Measurements from ENCODE around the gene TUBB4B.

The TUBB4B gene

DNA sequence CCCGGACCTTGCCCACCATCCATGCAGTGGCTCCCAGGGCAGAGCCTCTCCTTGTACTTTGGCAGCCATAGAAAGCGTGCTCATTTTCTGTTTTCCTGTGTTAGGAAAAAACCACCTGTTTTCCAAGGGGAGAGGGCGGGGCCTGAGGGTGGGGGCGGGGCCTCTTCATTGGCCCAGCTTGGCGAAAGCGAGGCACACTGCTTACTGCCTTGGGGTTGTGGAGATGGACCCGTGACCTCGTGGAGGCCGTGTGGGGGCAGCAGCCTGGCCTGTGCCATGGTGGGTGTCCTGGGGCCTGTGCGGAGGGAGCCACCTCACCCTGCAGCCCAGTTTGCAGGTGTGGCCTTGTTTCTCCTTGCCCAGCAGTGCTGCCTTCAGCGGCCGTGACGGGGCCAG, 32.0 kb downstream of the TUBB4B start:
- DNase-seq, result no peak

DNA sequence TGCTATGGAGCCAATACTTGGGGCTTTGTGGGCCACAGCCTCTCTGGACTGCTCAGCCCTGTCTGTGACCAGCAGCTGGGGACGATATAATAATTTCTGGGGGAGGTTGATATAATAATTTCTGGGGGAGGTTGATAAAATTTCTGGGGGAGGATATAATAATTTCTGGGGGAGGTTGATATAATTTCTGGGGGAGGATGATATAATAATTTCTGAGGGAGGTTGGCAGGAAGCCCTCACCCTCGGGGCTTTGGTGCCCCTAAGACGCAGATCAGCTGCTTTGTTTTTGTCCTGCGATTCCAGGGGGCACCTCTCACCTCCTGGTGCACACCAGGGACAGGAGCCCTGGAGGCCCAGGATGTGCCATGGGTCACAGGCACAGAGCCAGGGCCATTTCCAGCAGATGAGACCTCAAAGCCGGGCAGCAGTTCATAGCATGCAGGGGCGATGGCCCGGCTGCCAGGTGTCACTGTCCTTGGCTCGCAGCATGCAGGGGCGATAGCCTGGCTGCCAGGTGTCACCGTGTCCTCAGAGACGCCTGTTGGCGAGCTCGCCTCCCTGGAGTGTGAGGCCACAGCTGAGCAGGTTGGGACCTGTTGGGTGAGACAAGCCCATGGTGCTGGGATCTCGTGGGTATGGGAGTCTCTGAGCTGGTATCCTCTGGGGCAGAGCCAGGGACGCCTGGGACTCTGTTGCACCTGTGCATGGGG, 32.7 kb downstream of the TUBB4B start:
- DNase-seq, result no peak

DNA sequence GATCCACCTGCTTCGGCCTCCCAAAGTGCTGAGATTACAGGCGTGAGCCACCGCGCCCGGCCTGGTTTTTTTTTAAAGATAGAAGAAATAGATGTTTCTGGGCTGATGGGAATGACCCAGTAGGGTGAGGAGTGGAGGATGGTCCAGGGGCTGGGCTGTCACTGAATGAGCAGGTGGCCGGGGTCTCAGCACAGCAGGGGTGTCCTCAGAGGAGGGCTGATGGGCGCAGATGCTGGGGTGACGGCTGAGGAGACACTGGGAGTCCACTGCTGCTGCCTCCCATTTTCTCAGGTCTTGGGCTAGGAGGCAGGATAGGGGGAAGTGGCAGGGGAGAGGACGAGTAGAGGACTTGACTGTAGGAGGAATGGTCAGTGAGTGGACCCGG, 34.1 kb downstream of the TUBB4B start:
- DNase-seq, result no peak

DNA sequence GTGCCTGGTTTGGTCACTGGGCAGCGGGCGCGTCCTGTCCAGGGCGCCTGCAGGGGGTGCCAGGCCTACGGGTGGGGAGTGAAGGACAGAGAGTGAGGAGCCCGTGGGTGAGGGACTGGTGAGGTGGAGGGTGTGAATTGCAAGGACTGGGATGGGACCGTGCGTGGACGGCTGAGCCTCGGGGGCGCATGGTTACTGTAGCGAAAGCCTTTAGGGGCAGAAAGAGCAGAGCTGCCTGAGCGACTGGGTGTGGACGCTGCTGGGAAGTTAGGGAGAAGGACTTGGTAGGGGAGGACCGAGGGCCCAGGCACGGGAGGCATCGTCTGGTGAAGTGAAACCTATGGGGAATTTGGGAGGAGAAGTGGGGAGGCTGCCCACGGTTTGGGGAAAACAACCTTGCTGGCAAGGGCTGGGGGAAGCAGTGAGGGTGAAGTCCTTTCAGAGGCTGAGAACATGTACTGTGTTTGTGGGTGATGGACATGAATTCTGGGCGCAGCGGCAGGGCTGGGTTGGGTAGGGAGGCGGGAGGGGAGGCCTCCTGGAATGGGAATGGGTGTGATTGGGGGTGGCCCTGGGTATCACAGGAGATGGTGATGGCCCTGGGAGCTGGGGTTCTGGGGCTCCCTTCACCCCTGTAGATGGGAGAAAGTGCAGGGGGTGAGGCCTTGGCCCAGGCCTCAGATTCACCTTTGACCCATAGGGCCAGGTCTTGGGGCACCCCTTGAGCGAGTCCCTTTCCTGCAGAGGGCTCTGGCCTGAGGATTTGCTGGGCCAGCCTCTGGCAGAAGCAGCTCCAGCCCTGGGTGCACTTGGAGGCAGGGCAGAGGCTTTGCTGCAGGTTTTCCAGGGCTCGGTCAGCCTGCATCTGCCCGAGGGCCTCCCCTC, 34.7 kb downstream of the TUBB4B start:
- no peak for DNase-seq

DNA sequence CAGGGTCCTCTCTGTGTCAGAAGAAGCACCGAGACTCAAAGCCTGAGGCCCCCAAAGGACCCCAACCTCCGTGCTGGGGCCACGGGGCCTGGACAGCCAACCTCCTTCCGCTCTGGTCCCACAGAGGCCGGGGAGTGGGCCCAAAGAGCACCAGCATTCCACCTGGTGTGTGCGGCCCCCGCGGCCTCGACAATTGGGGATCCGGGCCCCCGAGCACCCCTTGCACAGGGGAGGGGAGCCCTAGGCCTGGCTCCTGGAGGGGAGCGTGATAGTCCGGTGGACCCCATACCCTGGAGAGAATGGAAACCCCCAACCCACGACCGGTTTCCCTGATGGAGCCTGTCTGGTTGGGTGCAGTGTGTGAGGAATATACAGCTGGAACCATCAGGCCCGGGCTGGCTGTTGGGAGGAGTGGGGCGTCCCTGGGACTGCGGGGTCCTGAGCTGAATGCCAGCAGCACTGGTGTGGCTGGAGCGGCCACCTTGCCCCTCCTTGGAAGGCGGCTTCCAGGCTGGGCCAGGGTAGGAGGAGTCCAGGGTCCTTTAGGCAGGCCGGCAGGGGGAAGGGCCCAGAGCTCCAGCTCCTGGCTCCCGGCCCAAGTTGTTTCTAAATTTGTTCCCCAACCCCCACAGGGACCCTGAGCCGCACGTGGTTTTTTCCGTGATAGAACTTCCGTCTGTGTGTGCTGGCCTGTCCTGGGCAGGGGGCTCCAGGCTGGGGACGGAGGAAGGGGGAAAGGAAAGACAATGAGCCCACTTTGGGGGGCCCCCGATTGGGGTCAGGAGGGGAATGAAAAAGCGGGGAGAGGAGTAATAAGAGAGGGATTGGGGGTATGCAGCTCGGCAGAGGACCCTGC, 35.6 kb downstream of the TUBB4B start:
- DNase-seq, result no peak

DNA sequence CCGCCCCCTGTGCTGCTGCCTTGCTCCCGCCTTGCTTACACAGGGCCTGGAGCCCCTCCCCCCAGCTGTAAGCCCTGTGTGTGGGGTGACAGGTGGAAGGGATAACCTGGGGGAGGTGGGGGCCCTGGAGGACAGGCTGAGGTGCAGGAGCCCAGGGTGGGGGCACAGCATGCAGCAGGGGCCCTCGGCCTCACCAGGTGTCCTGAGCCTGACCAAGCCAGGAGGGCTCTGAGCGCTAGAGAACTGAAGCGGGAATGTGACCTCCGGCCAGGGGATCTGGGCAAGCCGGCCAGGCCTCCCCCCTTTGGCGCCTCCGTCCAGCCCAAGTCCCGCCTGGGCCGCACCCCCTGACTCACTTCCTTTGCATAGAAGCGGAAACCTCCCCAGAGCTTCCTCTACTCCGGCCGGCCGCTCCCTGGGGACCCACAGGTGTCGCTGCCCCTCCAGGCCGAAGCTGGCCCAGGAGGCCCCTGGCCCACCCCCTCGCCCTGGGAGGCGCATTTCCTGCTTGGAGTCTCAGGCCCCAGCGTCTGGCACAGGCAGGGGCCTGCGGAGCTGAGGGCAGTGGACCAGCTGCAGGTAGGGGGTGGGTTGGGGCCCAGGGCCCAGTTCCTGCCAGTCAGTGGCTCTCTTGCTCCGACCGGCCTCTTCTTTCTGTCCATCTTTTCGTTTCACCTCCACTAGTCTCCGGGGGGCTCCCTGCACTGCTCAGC, 36.4 kb downstream of the TUBB4B start, which contains the start of gene TOR4A:
TOR4A (plus strand) TSS at position 398 of the 713 bp plus-strand sequence. CDS start 964 bp downstream, outside the sequence.
- DNase-seq, result no peak

DNA sequence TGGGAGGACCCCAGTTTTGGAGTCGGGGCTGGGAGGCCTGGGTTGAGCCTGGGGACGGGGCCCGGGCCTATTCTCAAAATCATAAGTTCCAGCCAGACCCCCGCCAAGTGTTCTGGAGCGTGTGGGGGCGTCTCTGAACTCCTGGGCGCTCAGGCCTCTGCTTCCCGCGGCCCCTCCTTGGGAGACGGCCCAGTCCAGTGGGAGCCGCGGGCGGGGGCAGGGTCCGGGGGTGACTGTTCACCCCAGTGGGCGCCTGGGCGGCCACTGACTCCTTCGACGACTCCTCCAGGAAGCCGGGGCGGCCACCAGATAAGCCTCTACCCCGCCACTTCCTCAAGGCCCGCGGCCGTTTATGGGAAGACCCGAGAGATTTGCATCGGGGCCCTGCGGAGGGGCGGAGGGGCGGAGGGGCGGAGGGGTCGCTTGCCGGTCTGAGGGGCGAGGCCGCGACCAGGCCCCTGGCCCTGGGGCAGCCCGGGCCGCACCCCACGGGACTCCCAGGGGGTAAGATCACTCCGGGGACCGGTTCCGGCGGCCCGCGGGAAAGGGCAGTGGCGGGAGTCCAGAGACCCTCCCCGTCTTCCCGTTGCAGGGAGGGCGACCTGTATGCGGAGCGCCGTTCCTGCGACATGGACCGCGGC, 37.1 kb downstream of the TUBB4B start:
- no peak for DNase-seq

DNA sequence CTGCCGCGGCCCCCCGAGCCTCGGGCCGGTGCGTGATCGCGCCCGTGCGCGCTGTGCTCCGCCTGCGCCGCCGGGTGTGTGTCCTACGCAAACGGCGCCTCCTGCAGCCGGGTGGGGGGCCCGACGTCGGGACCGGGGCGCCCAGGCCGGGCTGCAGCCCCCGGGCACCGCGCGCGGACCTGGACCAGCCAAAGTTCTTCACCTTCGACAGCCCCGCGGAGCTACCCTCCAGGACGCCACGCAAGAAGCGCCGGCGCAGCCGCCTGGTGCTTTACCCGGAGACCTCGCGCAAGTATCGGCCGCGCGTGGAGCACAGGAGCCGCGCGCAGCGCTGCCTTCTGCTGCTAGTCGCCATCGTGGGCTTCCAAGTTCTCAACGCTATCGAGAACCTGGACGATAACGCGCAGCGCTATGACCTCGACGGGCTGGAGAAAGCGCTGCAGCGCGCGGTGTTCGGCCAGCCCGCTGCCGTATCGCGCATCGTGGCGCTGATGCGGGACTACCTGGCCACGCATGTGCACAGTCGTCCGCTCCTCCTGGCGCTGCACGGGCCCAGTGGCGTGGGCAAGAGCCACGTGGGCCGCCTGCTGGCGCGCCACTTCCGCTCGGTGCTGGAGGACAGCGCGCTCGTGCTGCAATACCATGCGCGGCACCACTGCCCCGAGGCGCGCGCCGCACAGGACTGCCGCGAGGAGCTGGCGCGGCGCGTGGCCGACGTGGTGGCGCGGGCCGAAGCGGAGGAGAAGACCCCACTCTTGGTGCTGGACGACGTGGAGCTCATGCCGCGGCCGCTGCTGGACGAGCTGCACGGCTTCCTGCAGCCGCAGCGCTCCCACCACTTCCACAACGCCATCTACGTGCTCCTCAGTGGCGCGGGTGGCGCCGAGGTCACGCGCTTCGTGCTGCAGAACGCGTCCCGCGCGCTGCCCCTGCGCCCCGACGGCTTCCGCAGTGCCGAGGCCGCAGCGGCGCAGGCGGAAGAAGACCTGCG, 37.9 kb downstream of the TUBB4B start:
- DNase-seq, result no peak

DNA sequence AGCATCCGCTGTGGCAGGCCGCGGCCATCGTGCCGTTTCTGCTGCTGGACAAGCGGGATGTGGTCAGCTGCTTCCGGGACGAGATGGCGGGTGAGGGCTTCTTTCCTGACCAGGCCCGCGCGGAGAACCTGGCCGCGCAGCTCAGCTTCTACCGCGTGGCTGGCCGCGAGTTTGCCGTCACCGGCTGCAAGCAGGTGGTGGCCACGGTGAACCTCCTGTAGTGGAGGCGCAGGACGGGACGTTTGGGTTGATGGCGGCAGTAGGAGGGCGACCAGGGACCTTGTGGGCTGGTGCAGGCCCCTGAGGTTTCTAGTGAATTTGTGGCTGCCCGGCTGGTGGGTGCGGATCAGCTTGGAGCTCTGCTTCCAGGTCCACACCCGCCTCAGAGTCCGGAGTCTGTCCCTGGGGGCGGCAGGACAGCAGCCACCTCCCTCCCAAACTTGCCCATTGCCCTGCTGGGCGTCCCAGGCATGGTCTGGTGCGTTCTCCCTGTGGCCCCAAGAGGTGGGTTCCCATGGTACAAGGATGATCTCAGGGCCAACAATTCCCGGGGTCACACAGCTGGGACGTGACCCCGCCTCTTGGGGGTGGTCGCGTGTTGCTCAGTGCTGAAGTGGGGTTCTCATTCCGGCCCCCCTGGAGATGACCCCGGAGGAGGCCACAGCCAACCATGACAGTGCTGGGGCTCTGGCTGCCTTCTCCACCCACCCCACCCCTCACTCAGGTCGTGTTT, 38.8 kb downstream of the TUBB4B start:
- no peak for DNase-seq

DNA sequence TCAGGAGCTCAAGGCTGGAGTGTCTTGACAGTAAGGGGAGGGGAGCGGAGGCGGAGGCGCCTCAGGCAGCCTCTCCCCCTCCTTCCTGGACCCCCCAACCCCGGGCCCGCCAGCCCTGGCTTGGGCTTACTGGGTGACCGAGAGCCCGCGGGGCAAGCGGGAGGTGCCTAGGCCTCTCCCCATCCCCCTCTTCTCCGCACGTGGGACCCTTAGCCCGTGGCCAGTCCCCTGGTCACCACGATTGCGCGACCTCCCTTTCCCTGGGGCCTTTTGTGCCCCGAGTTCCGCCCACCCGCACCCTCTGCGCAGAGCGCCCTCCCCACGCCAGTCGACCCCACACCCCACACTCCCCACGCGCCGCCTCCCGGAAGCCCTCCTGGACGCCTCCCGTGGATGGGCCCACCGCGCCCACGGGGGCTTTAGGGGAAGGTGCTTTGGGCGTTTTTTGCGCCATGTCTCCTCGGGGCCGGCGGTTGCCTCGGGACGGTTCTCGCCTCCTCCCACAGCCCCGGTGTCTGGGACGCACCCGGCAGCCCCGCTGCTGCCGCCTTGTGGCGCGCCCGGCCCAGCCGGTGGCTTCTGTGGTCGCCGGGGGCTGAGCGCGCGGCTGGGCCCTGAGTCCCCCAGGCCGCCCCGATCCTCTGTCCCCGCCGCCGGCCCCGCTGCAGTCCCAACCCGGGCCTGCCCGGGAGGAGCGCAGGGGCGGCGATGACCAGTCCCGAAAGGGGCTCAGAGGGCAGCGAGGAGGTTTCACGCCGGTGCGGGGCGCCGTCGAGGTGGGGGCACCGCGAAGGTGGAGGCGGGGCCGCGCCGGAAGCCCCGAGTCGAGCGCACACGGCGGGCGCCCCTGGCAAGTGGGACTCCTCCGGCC, 39.6 kb downstream of the TUBB4B start:
- DNase-seq, result no peak

DNA sequence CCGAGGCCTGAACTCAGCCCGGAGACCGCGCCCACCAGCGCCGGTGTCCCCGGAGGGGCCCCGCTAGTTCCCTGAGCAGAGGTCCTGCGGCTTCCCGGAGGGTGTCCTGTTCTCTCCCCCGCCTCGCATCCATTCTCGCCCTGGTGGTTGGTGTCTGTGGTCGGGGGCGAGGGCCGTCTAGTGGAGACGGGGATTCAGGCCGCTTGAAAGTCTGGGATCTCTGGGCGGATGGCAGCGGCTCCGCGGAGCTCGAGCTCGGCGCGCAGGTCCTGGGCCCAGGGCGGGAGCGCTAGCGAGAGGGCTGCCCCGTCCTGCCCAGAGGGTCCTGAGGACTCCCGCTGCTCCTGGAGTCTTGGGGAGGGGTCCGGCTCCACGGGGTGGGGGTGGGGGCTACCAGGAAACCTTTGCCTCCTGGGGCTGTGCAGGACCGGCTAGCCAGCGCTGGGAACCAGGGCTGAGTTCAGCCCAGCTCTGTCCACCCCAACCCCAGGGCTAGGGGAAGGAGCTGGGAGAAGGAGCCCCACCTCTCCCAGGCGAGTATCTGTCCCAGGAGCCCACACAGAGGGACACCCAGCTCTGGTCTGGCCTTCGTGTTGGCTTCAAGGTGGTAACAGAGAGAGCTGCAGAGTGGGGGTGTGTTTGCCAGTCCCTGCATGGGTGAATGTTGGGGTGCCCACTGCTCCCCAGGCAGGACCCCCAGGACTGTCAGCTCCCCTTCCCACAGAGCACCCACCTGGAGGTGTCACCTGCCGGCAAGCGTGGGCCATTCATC, 40.4 kb downstream of the TUBB4B start:
- DNase-seq, result no peak

DNA sequence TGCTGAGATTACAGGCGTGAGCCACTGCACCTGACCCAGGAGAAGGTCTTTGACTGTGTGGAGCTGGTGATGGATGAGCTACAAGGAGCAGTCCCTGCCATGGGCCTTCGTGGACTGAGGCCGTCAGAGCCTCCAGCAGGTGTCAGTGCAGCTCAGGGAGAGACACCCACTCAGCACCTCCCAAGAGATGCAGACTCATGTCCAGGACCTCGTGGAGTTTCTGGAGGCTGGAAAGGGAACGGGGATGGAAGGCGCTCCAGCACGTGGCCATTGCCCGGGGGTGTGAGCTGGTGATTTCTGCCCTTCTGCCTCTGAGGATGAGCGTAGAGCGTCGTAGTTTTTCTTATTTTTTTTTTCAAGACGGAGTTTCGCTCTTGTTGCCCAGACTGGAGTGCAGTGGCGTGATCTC, 45.9 kb downstream of the TUBB4B start:
- DNase-seq, result no peak

DNA sequence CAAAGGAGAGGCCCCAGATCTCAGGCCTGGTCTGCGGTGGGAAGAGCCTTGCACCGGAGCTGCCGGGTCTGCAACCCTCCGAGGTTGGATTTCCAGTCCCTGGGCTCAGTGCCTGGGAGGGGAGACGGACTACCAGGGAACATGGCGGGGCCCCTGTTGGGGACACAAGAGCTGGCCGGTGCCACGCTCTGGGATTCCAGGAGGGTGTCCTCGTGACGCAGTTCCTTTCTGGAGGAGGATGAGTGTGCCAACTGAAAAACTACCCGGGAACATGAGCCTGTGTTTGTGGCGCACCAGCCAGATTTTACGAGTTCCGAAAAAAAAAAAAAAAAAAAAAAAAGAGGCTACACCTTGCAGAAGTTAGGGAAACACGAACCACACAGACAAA, 52.0 kb downstream of the TUBB4B start:
- DNase-seq, result no peak

Measured in activated CD4-positive, alpha-beta T cell treated with anti-CD3 and anti-CD28 coated beads for 4 hours (primary cell).